Inferior parietal cortex (tissue), 1 donor: ENCODE data around the gene OSTN.
"Not testable (repeated sequence)": the region's sequence is repeated elsewhere in the genome, so short reads cannot be mapped to it uniquely, and the experiment has no call there.

Experiments used
- DNase-seq: peaks from one replicate; pipeline ENCODE4 v3.0.0-alpha.2; 2016; ENCODE audit errors: extremely low spot score

OSTN gene

GRCh38 chr3:191235331-191236314 is 36.6 kb downstream of the OSTN start:
- no peak for DNase-seq

- DNase-seq = no peak
Measured at GRCh38 chr3:191236646-191237045, 37.6 kb downstream of the OSTN start.

GRCh38 chr3:191237047-191237882 is 38.2 kb downstream of the OSTN start:
- no peak for DNase-seq

GRCh38 chr3:191238321-191238817 is 39.3 kb downstream of the OSTN start:
- DNase-seq = no peak

GRCh38 chr3:191239407-191240031 is 40.5 kb downstream of the OSTN start:
- no peak for DNase-seq

- DNase-seq = no peak
Measured at GRCh38 chr3:191240486-191240885, 41.4 kb downstream of the OSTN start.

- no peak for DNase-seq
Measured at GRCh38 chr3:191244242-191244867, 45.3 kb downstream of the OSTN start.

GRCh38 chr3:191246034-191246433 is 47.0 kb downstream of the OSTN start:
- not testable (repeated sequence) for DNase-seq

- DNase-seq = no peak
Measured at GRCh38 chr3:191246630-191247029, 47.6 kb downstream of the OSTN start.

GRCh38 chr3:191253089-191253799 is 54.2 kb downstream of the OSTN start:
- no peak for DNase-seq

- DNase-seq = no peak
Measured at GRCh38 chr3:191254098-191254873, 55.2 kb downstream of the OSTN start.

- no peak for DNase-seq
Measured at GRCh38 chr3:191255156-191255555, 56.1 kb downstream of the OSTN start.

GRCh38 chr3:191256405-191256804 is 57.4 kb downstream of the OSTN start:
- no peak for DNase-seq

- DNase-seq = no peak
Measured at GRCh38 chr3:191257286-191257685, 58.2 kb downstream of the OSTN start.

- no peak for DNase-seq
Measured at GRCh38 chr3:191259486-191259885, 60.4 kb downstream of the OSTN start.

GRCh38 chr3:191260431-191261303 is 61.6 kb downstream of the OSTN start:
- no peak for DNase-seq

GRCh38 chr3:191261304-191261638 is 62.2 kb downstream of the OSTN start:
- DNase-seq = no peak

GRCh38 chr3:191262650-191263049 is 63.6 kb downstream of the OSTN start:
- DNase-seq = no peak

GRCh38 chr3:191263365-191263764 is 64.3 kb downstream of the OSTN start:
- DNase-seq = no peak
